Heart right ventricle (tissue), 16 donors: ENCODE data around the gene PTPN7. TPM values are rescaled to one million over a fixed set of nuclear protein-coding genes. Genes with fewer than 3 reads are reported as not detected.
"Not testable (repeated sequence)": the region's sequence is repeated elsewhere in the genome, so short reads cannot be mapped to it uniquely, and the experiment has no call there.

Experiments
- ATAC-seq, 8 donors: fragments of 200-7000 bp; cut with Tn5 transposase; one replicate each; pipeline ENCODE4 v1.9.1; 2020; ENCODE audit warnings: mild to moderate bottlenecking in 8 of 8, moderate library complexity in 8 of 8, moderate number of reproducible peaks in 1 of 8
- DNase-seq, 2 donors: peaks; one replicate each; pipeline ENCODE4 v3.0.0-alpha.2; 2020
- H3K27ac ChIP-seq, 10 donors: fragments of 200-600 bp; sonication (generic) in 2 of 10; one replicate each; pipeline versions ENCODE4 v1.5.0 to v1.8.0; 2020 to 2022; ENCODE audit warnings: mild to moderate bottlenecking in 3 of 10
- H3K27me3 ChIP-seq, 7 donors: fragments of 200-600 bp; one replicate each; pipeline ENCODE4 v1.8.0; 2021 to 2022; ENCODE audit warnings: mild to moderate bottlenecking in 2 of 7
- H3K36me3 ChIP-seq, 9 donors: fragments of 200-600 bp; sonication (generic) in 1 of 9; one replicate each; pipeline versions ENCODE4 v1.5.0 to v1.8.0; 2020 to 2022; ENCODE audit warnings: mild to moderate bottlenecking in 2 of 9
- H3K4me1 ChIP-seq, 9 donors: fragments of 200-600 bp; sonication (generic) in 1 of 9; one replicate each; pipeline versions ENCODE4 v1.5.0 to v1.8.0; 2020 to 2022; ENCODE audit warnings: mild to moderate bottlenecking in 4 of 9
- H3K4me3 ChIP-seq, 10 donors: fragments of 200-600 bp; sonication (generic) in 2 of 10; one replicate each; pipeline versions ENCODE4 v1.5.0 to v1.8.0; 2020 to 2022; ENCODE audit warnings: mild to moderate bottlenecking in 7 of 10, moderate library complexity in 2 of 10
- H3K9me3 ChIP-seq, 11 donors: fragments of 200-600 bp in 10 of 11; sonication (generic) in 2 of 11; one replicate each; pipeline versions ENCODE4 v1.5.0 to v1.8.0; 2013 to 2022; ENCODE audit warnings: mild to moderate bottlenecking in 2 of 11, control low read depth in 1 of 11, moderate library complexity in 1 of 11
- WGBS, 2 donors: extraction: QIAGEN DNeasy Blood & Tissue Kit; methylation state at CpG; one replicate each; pipeline ENCODE4 v1.1.7; 2013; ENCODE audit warnings: inconsistent platforms in 1 of 2; 5-methylcytosine and 5-hydroxymethylcytosine counted together
- intact Hi-C, 10 donors: fragments of 100-400 bp; cut with DNase I; formaldehyde crosslinking; loops; one replicate each; pipeline versions ENCODE4 v1.11.1 to v1.14.2; 2022
- polyA plus RNA-seq, 2 donors: library from polyadenylated mRNA; stranded (reverse); fragments of 200-250 nt; gene quantifications; one replicate each; pipeline ENCODE4 v1.2.3, GENCODE V29; 2013
- total RNA-seq, 10 donors: library from RNA; stranded (reverse); fragmentation: NEBNext Ultra II Directional in 3 of 10; extraction: Animal tissue kit (Norgen Biotek cat#: 25700) in 3 of 10; gene quantifications; one replicate each; pipeline versions ENCODE4 v1.2.1 to v1.2.4, GENCODE V29; 2021 to 2023
- TF ChIP-seq, protein P1 (sequence below), 9 donors: fragments of 200-600 bp; sonication (generic) in 2 of 9; IDR thresholded peaks; one replicate each; pipeline versions ENCODE4 v1.5.0 to v1.8.0; 2021 to 2022; ENCODE audit warnings: antibody characterized with exemption in 9 of 9, mild to moderate bottlenecking in 5 of 9, moderate library complexity in 1 of 9
- donor health status: Arrhythmogenic right ventricular cardiomyopathy.
- donor health status: ischemic (EF 13 %, LVEDD 7.1; RV severe dilation, severe dysfunction).
- donor health status: healthy with polysubstance abuse.
- donor health status: DM: no; HTN: yes; CAD: no.
- donor health status: DM: no; HTN: no; CAD: no.
- donor health status: ischemic (EF 25% LVEDD 6.9; RV normal size, moderate dysfunction).
- donor health status: ischemic (EF 25% LVEDD 5.7; RV mildly dilated, moderate dysfunction).
- donor health status: healthy.
- donor health status: DM: yes; HTN: yes; CAD: no.
- donor health status: Ischemic cardiomyopathy.
- donor health status: ischemic (EF 35%, LVEDD 5.7; RV mildly dilated, moderate dysfunction).
- donor health status: nonischemic (EF 11% LVEDD 7.7; RV severe dilation, severe dysfunction).
- donor health status: DM: yes; HTN: yes; CAD: no.
- donor health status: PGD.
- donor health status: ischemic (EF 29% LVEDD 5.4; RV normal size, mild dysfunction).
- donor health status: nonischemic (EF 23%, LVEDD 6.1; RV moderate dilation, normal function).

PTPN7 gene
- total and polyA plus RNA-seq, 12 donors = 0.09 to 6.2 (median 0.47) TPM

DNA sequence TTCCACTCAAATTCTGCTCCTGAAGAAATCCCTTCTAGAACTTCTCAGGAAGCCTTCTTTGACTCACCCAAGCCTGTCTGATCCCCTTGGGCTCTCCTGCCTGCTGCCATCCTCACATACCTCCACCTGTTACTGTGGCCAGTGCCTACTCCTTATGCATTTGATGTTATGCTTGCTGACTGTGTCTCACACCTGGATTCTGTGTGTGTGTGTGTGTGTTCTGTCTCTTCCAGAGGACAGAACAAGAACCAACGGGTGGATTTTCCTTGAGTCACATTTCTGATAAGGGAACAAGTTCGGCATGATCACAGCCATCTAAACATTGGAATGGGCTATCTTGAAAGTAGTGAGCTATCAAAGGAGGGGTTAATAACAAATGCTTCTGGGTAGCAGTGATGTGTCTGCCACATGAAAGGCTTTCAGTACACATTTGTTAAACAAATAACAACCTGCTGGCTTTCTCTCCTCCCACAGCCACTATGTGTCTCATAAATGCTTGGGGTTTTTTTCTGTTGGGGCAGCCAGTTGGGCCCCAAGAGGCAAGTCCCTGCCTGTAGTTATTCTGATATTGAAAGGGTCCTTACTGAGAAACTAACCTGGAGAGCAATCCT, 46.6 kb downstream of the PTPN7 start:
- intact Hi-C loops = loop anchor here in 4 of 10 donors (2.0 to 10.0 kb wide), 3 partner anchors 65 to 229 kb away; partner anchors contain the start of gene SHISA4 (in 1 of the 4)
- DNase-seq (no peak), ATAC-seq (no peak)
- Histone ChIP-seq H3K27me3 (peaks cover 0 to 2% (median 0%) of the 10 kb centered on the region in 7 donors), H3K9me3 (no peaks in the 10 kb centered on the region), H3K4me1 (peaks cover 0 to 32% (median 15%) of the 10 kb centered on the region in 9 donors), H3K4me3 (no peak overlapping the region), H3K36me3 (no peaks in the 10 kb centered on the region), H3K27ac (peak overlapping the region in 9 of 10 donors; percentile 48 to 85 (median 72))
- 23 to 38% methylated on average over 2 of the region's 2 CpGs for WGBS, 2 donors
- TF ChIP-seq, protein P1, sequence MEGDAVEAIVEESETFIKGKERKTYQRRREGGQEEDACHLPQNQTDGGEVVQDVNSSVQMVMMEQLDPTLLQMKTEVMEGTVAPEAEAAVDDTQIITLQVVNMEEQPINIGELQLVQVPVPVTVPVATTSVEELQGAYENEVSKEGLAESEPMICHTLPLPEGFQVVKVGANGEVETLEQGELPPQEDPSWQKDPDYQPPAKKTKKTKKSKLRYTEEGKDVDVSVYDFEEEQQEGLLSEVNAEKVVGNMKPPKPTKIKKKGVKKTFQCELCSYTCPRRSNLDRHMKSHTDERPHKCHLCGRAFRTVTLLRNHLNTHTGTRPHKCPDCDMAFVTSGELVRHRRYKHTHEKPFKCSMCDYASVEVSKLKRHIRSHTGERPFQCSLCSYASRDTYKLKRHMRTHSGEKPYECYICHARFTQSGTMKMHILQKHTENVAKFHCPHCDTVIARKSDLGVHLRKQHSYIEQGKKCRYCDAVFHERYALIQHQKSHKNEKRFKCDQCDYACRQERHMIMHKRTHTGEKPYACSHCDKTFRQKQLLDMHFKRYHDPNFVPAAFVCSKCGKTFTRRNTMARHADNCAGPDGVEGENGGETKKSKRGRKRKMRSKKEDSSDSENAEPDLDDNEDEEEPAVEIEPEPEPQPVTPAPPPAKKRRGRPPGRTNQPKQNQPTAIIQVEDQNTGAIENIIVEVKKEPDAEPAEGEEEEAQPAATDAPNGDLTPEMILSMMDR (IDR thresholded peaks at IDR 0.05) = no peak

DNA sequence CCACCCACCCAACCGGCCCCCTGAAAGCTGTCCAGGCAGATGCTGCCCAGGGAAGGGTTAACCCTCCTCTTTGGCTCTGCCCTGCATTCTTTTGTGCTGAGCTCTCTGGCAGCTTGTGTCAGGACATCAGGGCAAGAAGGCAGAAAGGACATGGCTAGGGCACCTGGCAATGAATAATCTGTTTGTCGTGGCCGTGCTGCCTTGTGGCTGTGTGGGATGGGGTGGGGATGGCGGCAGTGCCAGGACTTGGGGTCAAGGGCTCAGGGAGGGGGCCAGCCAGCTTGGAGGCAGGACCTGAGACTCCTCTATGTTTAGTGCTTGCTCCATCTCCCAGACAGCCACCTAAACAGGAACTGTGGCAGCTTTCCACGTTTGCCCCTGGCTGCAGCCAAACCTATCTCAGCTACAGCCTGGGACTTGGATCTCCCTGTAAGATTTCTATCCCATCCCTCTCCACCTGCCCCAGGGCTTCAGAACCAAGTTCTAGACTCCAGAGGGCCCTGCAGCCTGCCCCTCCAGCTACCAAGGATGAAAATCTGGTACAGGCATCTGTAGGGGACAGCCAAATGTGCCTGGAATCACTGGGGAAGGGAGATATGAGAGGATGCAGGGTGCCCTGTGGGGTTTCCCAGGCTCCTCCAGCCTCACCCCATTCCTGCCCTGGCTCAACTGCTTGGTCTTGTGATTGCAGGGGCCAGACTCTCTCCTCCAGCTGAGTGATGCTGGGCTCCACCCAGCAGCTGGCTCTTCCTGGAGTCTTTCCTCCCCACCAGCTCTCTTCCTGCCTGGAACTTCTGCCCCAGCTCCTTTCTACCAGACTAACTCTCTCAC, 47.3 kb downstream of the PTPN7 start:
- DNase-seq (peak; percentile 61 to 68), ATAC-seq (peak; percentile 62 to 80 (median 77))
- intact Hi-C loops = loop anchor here in 4 of 10 donors (2.0 to 10.0 kb wide), 3 partner anchors 64 to 228 kb away; partner anchors contain the start of gene SHISA4 (in 1 of the 4)
- no peaks in the 10 kb centered on the region for H3K9me3 ChIP-seq
- WGBS, 2 donors = 17 to 28% methylated on average over 5 of the region's 5 CpGs
- TF ChIP-seq, protein P1 (IDR thresholded peaks at IDR 0.05) = no peak
- peak overlapping the region; percentile 39 to 85 (median 70) for H3K27ac ChIP-seq
- no peaks in the 10 kb centered on the region for H3K27me3 ChIP-seq
- no peak overlapping the region for H3K4me3 ChIP-seq
- H3K4me1 ChIP-seq = peaks cover 0 to 33% (median 19%) of the 10 kb centered on the region in 9 donors
- H3K36me3 ChIP-seq = no peaks in the 10 kb centered on the region

DNA sequence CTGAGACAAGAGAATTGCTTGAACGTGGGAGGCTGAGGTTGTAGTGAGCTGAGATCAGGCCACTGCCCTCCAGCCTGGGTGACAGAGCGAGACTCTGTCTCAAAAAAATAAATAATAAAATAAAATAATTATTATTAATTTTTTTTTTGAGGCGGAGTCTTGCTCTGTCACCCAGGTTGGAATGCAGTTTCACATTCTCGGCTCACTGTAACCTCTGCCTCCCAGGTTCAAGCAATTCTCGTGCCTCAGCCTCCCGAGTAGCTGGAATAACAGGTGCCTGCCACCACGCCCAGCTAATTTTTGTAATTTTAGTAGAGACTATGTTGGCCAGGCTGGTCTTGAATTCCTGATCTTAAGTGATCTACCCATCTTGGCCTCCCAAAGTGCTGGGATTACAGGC, 48.8 kb downstream of the PTPN7 start:
- H3K27me3 ChIP-seq, H3K9me3 ChIP-seq: not testable (repeated sequence)
- 90 to 93% methylated on average over 7 of the region's 7 CpGs for WGBS, 2 donors

DNA sequence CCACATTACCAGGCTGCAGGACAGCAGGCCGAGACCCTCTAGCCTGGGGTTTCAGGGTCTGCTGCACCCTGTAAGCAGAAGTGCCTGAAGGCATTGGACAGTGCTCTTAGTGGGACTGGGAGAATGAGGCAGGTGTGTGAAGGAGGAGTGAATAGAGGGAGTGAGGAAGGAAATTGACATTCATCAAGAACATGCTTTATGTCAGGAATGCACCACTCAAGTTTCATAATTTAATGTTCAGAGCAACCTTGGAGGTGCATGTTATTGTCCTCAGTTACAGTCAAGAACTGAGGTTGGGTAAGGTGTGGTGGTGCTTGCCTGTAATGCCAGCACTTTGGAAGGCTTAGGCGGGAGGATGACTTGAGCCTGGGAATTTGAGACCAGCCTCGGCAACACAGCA, 49.4 kb downstream of the PTPN7 start:
- peaks cover 5 to 50% (median 32%) of the 10 kb centered on the region in 9 donors for H3K4me1 ChIP-seq
- peak overlapping the region in 5 of 10 donors; percentile 17 to 85 (median 79) for H3K27ac ChIP-seq
- no peak for ATAC-seq
- WGBS, 2 donors = 68 to 75% methylated on average over 3 of the region's 3 CpGs
- TF ChIP-seq, protein P1 (IDR thresholded peaks at IDR 0.05) = no peak
- intact Hi-C loops = loop anchor here in 3 of 10 donors (10.0 kb wide), 2 partner anchors 216 to 226 kb away; partner anchors contain the start of gene SHISA4 (in 1 of the 3)
- no peak for DNase-seq
- H3K27me3 ChIP-seq = no peaks in the 10 kb centered on the region
- H3K36me3 ChIP-seq = no peaks in the 10 kb centered on the region
- H3K4me3 ChIP-seq = no peak overlapping the region
- no peaks in the 10 kb centered on the region for H3K9me3 ChIP-seq

More for the DNA sequence above, 48.8 kb downstream of the PTPN7 start:
- H3K36me3 ChIP-seq, DNase-seq, ATAC-seq, H3K4me3 ChIP-seq: not testable (repeated sequence)
- Histone ChIP-seq H3K4me1 (peaks cover 5 to 46% (median 32%) of the 10 kb centered on the region in 9 donors), H3K27ac (peak overlapping the region in 6 of 10 donors; percentile 17 to 85 (median 78))
- intact Hi-C loops = loop anchor here in 3 of 10 donors (10.0 kb wide), 2 partner anchors 217 to 227 kb away; partner anchors contain the start of gene SHISA4 (in 1 of the 3)
